SK-N-SH (cell line): ENCODE measurements around the gene TJP2. TPM values are rescaled to one million over a fixed set of nuclear protein-coding genes. Genes with fewer than 3 reads are reported as not detected.

Experiments
- CTCF ChIA-PET: fragments of 300-600, 350-600 bp; formaldehyde crosslinking; extraction: SDS; loops from one replicate; lab custom pipeline; 2021; lab: Yijun Ruan, JAX
- POLR2A ChIA-PET: fragments of 350-600 bp; sonication (Branson Sonifier 250); formaldehyde crosslinking; extraction: SDS; loops from one replicate; lab custom pipeline; 2020; ENCODE audit warnings: antibody characterized with exemption, inconsistent platforms; lab: Yijun Ruan, JAX
- DNase-seq: peaks from one replicate; pipeline ENCODE4 v3.0.0; 2012
- H2AFZ ChIP-seq: fragments of 200-600 bp; sonication (generic); 2 replicates; pipeline ENCODE4 v1.8.1; 2016; ENCODE audit warnings: antibody characterized with exemption, mild to moderate bottlenecking, low read depth
- H3F3A ChIP-seq: fragments of 200-600 bp; sonication (generic); replicated peaks from 2 replicates; pipeline ENCODE3; 2016; ENCODE audit warnings: antibody characterized with exemption, mild to moderate bottlenecking; ENCODE audit not compliant: insufficient read depth
- H3K27ac ChIP-seq, 2 experiments: fragments of 200-500 bp in 1 of 2; fragments of 200-600 bp in 1 of 2; sonication (Bioruptor generic) in 1 of 2; sonication (generic), shearing (Covaris generic) in 1 of 2; 2 replicates each; pipeline versions ENCODE4 v1.5.1 to v1.6.1; 2014 to 2016; ENCODE audit warnings: low read depth in 2 of 2, inconsistent platforms in 1 of 2, low read length in 1 of 2, mild to moderate bottlenecking in 1 of 2, mixed read lengths in 1 of 2
- H3K27me3 ChIP-seq: fragments of 200-600 bp; sonication (generic), shearing (Covaris generic); 2 replicates; pipeline ENCODE4 v1.6.1; 2016; ENCODE audit warnings: mixed run types; ENCODE audit not compliant: insufficient read depth
- H3K36me3 ChIP-seq, 2 experiments: fragments of 200-500 bp in 1 of 2; fragments of 200-600 bp in 1 of 2; sonication (Bioruptor generic) in 1 of 2; sonication (generic) in 1 of 2; replicated peaks in 1 of 2; 2 replicates each; pipeline versions ENCODE3 to v1.5.1; 2014 to 2016; ENCODE audit warnings: low read length in 1 of 2, mild to moderate bottlenecking in 1 of 2; ENCODE audit not compliant: insufficient read depth in 2 of 2, control insufficient read depth in 1 of 2
- H3K4me1 ChIP-seq, 2 experiments: fragments of 200-500 bp in 1 of 2; fragments of 200-600 bp in 1 of 2; sonication (Bioruptor generic) in 1 of 2; sonication (generic), shearing (Covaris generic) in 1 of 2; 2 replicates each; pipeline versions ENCODE4 v1.5.1 to v1.6.1; 2014 to 2016; ENCODE audit warnings: low read depth in 1 of 2, low read length in 1 of 2, mixed run types in 1 of 2; ENCODE audit not compliant: insufficient read depth in 2 of 2, control insufficient read depth in 1 of 2
- H3K4me2 ChIP-seq: fragments of 200-600 bp; sonication (generic), shearing (Covaris generic); 2 replicates; pipeline ENCODE4 v1.6.1; 2017; ENCODE audit warnings: mixed run types
- H3K4me3 ChIP-seq, 2 experiments: fragments of 200-500 bp in 1 of 2; fragments of 200-600 bp in 1 of 2; sonication (Bioruptor generic) in 1 of 2; sonication (generic), shearing (Covaris generic) in 1 of 2; 2 replicates each; pipeline versions ENCODE4 v1.5.1 to v1.8.1; 2014 to 2016; ENCODE audit warnings: low read depth in 2 of 2, inconsistent platforms in 1 of 2, low read length in 1 of 2, mild to moderate bottlenecking in 1 of 2, mixed read lengths in 1 of 2, moderate library complexity in 1 of 2
- H3K79me2 ChIP-seq: fragments of 200-600 bp; sonication (generic); 2 replicates; pipeline ENCODE4 v1.8.1; 2017; ENCODE audit warnings: mild to moderate bottlenecking; ENCODE audit not compliant: insufficient read depth
- H3K9ac ChIP-seq: fragments of 200-600 bp; sonication (generic); 2 replicates; pipeline ENCODE4 v1.6.1; 2017; ENCODE audit warnings: mixed run types
- H3K9me2 ChIP-seq: fragments of 200-600 bp; sonication (generic); 2 replicates; pipeline ENCODE4 v1.6.1; 2017; ENCODE audit warnings: mixed run types
- H3K9me3 ChIP-seq: fragments of 200-600 bp; sonication (generic); 2 replicates; pipeline ENCODE4 v1.6.1; 2017; ENCODE audit warnings: mixed run types, mild to moderate bottlenecking, moderate library complexity
- H4K20me1 ChIP-seq: fragments of 200-600 bp; sonication (generic); 2 replicates; pipeline ENCODE4 v1.6.1; 2017; ENCODE audit warnings: mild to moderate bottlenecking, mixed run types; ENCODE audit not compliant: insufficient read depth
- CHD2 ChIP-seq: fragments of 150-350 bp; IDR thresholded peaks from 2 replicates; pipeline ENCODE4 v1.6.1; 2018; ENCODE audit warnings: low read length; ENCODE audit not compliant: partially characterized antibody
- CTCF ChIP-seq: fragments of 200-600 bp; sonication (generic); IDR thresholded peaks from 2 replicates; pipeline ENCODE4 v1.6.1; 2017; ENCODE audit warnings: antibody characterized with exemption, mild to moderate bottlenecking, moderate library complexity
- EP300 ChIP-seq, 2 experiments: IDR thresholded peaks; 2 replicates each; pipeline versions ENCODE4 v1.4.0 to v1.6.1; 2012; ENCODE audit warnings: borderline replicate concordance in 1 of 2, low read depth in 1 of 2, low read length in 1 of 2
- EZH2phosphoT487 ChIP-seq: fragments of 200-600 bp; sonication (generic); IDR thresholded peaks from 2 replicates; pipeline ENCODE4 v1.6.1; 2017; ENCODE audit warnings: low read depth, mixed run types, mild to moderate bottlenecking, antibody characterized with exemption, moderate library complexity, borderline replicate concordance
- FOSL2 ChIP-seq: IDR thresholded peaks from 2 replicates; pipeline ENCODE4 v1.4.0; 2012; ENCODE audit warnings: low read depth, mild to moderate bottlenecking, moderate library complexity, borderline replicate concordance
- GABPA ChIP-seq: IDR thresholded peaks from 2 replicates; pipeline ENCODE4 v1.4.0; 2012; ENCODE audit warnings: low read depth, mild to moderate bottlenecking
- GATA2 ChIP-seq: sonication (generic); formaldehyde crosslinking; IDR thresholded peaks from 2 replicates; pipeline ENCODE4 v1.5.0; 2020; ENCODE audit warnings: mild to moderate bottlenecking, missing genetic modification reagents
- MEF2A ChIP-seq: IDR thresholded peaks from 2 replicates; pipeline ENCODE4 v1.4.0; 2012; ENCODE audit warnings: low read depth, borderline replicate concordance
- MXI1 ChIP-seq: IDR thresholded peaks from 2 replicates; pipeline ENCODE4 v1.6.1; 2012; ENCODE audit warnings: mild to moderate bottlenecking, low read depth, low read length, improper control_type of control experiment
- NFIC ChIP-seq: IDR thresholded peaks from 2 replicates; pipeline ENCODE4 v1.4.0; 2012; ENCODE audit warnings: borderline replicate concordance
- NRF1 ChIP-seq: IDR thresholded peaks from 2 replicates; pipeline ENCODE4 v1.6.1; 2012; ENCODE audit warnings: low read depth, mild to moderate bottlenecking, low read length
- PBX3 ChIP-seq: IDR thresholded peaks from 2 replicates; pipeline ENCODE4; 2012
- POLR2AphosphoS5 ChIP-seq: IDR thresholded peaks from 2 replicates; pipeline ENCODE4 v1.6.1; 2012; ENCODE audit warnings: low read depth, low read length
- RAD21 ChIP-seq: IDR thresholded peaks from 2 replicates; pipeline ENCODE4 v1.6.1; 2012; ENCODE audit warnings: mild to moderate bottlenecking, low read length
- RCOR1 ChIP-seq: fragments of 150-350 bp; IDR thresholded peaks from 2 replicates; pipeline ENCODE4 v1.6.1; 2017; ENCODE audit warnings: antibody characterized with exemption, low read length
- RFX5 ChIP-seq: IDR thresholded peaks from 2 replicates; pipeline ENCODE4 v1.6.1; 2012; ENCODE audit warnings: mild to moderate bottlenecking, improper control_type of control experiment, low read length
- RXRA ChIP-seq: IDR thresholded peaks from 2 replicates; pipeline ENCODE4 v1.4.0; 2012; ENCODE audit warnings: low read depth, mild to moderate bottlenecking, borderline replicate concordance
- SIN3A ChIP-seq: IDR thresholded peaks from 2 replicates; pipeline ENCODE4 v1.6.1; 2012; ENCODE audit warnings: low read depth, mild to moderate bottlenecking, low read length, moderate library complexity, borderline replicate concordance
- TEAD4 ChIP-seq: IDR thresholded peaks from 2 replicates; pipeline ENCODE4 v1.4.0; 2012; ENCODE audit warnings: mild to moderate bottlenecking, borderline replicate concordance; ENCODE audit not compliant: insufficient read depth
- USF1 ChIP-seq: IDR thresholded peaks from 2 replicates; pipeline ENCODE4 v1.4.0; 2012; ENCODE audit warnings: low read depth, borderline replicate concordance
- USF2 ChIP-seq: fragments of 150-350 bp; IDR thresholded peaks from 2 replicates; pipeline ENCODE4 v1.6.1; 2017; ENCODE audit warnings: antibody characterized with exemption, low read length, low read depth, borderline replicate concordance
- WGBS: methylation state at CpG from one replicate; pipeline ENCODE4 v1.1.6; 2017; ENCODE audit warnings: low lambda C conversion rate; 5-methylcytosine and 5-hydroxymethylcytosine counted together
- polyA plus RNA-seq, 3 experiments: library from polyadenylated mRNA; depleted of rRNA; stranded (reverse); fragments of >200 nt; gene quantifications; 2 replicates each; pipeline ENCODE4 v1.2.3, GENCODE V29; 2012

Gene TJP2
- polyA plus RNA-seq, 1 of the 3 experiments (the other 2 are of a cell fraction) = 17.7 TPM

GRCh38 chr9:69236188-69236587 lies 62.1 kb downstream of the TJP2 start:
- CTCF ChIA-PET = interaction anchor here (1.9 to 2.1 kb wide), 2 partner anchors 9 to 13 kb away, joined by 4 to 6 read pairs; no protein-coding TSS in a partner anchor
- 82% methylated on average over 7 of the region's 7 CpGs for WGBS

GRCh38 chr9:69237702-69238295 lies 63.7 kb downstream of the TJP2 start:
- H3K4me3 ChIP-seq = no peak overlapping the region
- H2AFZ ChIP-seq = no peak overlapping the region
- H3K36me3 ChIP-seq = peaks cover 26 to 29% of the 10 kb centered on the region in 2 experiments
- ChIA-PET POLR2A (no interaction called here), CTCF (interaction anchor here (0.8 to 2.4 kb wide), 3 partner anchors 14 to 1364 kb away, joined by 3 to 9 read pairs (median 3); partner anchors contain the start of gene FXN)
- H3K27me3 ChIP-seq = no peaks in the 10 kb centered on the region
- no peaks in the 10 kb centered on the region for H3K9me2 ChIP-seq
- 84% methylated on average over 4 of the region's 4 CpGs for WGBS
- no peaks in the 10 kb centered on the region for H3K9me3 ChIP-seq
- H3K4me2 ChIP-seq = no peak overlapping the region
- no peaks in the 10 kb centered on the region for H4K20me1 ChIP-seq
- no peaks in the 10 kb centered on the region for H3K4me1 ChIP-seq
- H3F3A ChIP-seq = no peaks in the 10 kb centered on the region
- no peak overlapping the region for H3K9ac ChIP-seq
- no peaks in the 10 kb centered on the region for H3K79me2 ChIP-seq
- no peak overlapping the region for H3K27ac ChIP-seq
- DNase-seq = no peak
- no peak for TF ChIP-seq EP300 (IDR thresholded peaks at IDR 0.05; ENCODE audit: borderline replicate concordance in 1 of 2, low read depth in 1 of 2, low read length in 1 of 2)
- TF ChIP-seq TEAD4 = no peak
- TF ChIP-seq PBX3 = no peak
- TF ChIP-seq USF1 = no peak
- TF ChIP-seq NFIC = no peak
- TF ChIP-seq RFX5 = no peak
- TF ChIP-seq MEF2A = no peak
- no peak for TF ChIP-seq RAD21
- TF ChIP-seq CTCF = no peak
- TF ChIP-seq CHD2 = no peak
- no peak for TF ChIP-seq EZH2phosphoT487
- no peak for TF ChIP-seq RCOR1
- no peak for TF ChIP-seq POLR2AphosphoS5

More at GRCh38 chr9:69236188-69236587, 62.1 kb downstream of the TJP2 start:
- Histone ChIP-seq H3K27ac (no peak overlapping the region), H4K20me1 (no peaks in the 10 kb centered on the region), H3K4me3 (no peak overlapping the region), H3K9me3 (no peaks in the 10 kb centered on the region), H3K9me2 (no peaks in the 10 kb centered on the region), H3K79me2 (no peaks in the 10 kb centered on the region), H3K36me3 (peaks cover 26 to 33% of the 10 kb centered on the region in 2 experiments), H3K4me1 (no peaks in the 10 kb centered on the region), H3F3A (no peaks in the 10 kb centered on the region), H3K27me3 (no peaks in the 10 kb centered on the region), H3K4me2 (no peak overlapping the region), H2AFZ (no peak overlapping the region), H3K9ac (no peak overlapping the region)
- POLR2A ChIA-PET = no interaction called here
- no peak for TF ChIP-seq PBX3
- no peak for TF ChIP-seq GABPA
- TF ChIP-seq MXI1 = no peak
- no peak for TF ChIP-seq SIN3A
- TF ChIP-seq FOSL2 = no peak
- TF ChIP-seq USF2 = no peak
- TF ChIP-seq EP300 (IDR thresholded peaks at IDR 0.05; ENCODE audit: borderline replicate concordance in 1 of 2, low read depth in 1 of 2, low read length in 1 of 2) = no peak
- no peak for TF ChIP-seq EZH2phosphoT487
- no peak for TF ChIP-seq CHD2
- TF ChIP-seq GATA2 (CRISPR knock-in tag) = no peak
- TF ChIP-seq NRF1 = no peak
- no peak for TF ChIP-seq RXRA
- no peak for DNase-seq
